NCI-H69 (cell line): ENCODE measurements around the gene BCAR1.

Experiments
- DNase-seq: peaks from one replicate; lab custom pipeline; 2025; lab: John Stamatoyannopoulos, UW

BCAR1 gene

DNA sequence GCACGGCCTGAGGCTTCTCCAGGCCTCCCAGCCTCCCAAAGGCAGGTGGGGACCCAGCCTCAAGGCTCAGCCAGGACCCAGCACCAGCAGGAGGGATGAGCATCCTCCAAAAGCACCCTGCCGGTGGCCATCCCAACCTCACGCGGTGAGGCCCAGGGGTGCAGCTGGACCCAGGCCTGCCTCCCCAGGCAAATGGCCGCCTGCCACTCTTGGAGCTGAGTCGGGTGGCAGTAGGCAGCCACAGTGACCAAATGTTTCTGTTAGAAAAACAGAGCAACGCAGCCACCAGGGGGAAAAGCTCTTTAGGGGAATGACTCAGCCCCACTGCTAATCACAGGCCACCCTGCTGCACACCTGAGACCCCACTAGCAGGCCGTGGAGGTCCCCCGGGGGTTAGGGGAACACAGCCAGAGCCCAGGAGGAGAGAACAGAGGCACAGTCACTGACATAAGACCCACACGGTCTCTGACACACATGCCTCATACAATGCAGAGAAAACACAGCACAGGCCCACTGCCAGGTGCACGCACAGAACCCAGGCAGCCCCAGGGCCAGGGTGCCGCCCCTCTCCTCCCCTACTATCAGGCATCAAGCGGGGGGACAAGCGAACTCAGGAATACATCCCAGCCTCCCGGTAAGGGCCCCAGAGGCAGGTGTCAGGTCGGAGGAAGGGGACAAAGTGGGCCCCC lies 12.4 kb downstream of the BCAR1 start:
- peak; percentile 36 for DNase-seq

DNA sequence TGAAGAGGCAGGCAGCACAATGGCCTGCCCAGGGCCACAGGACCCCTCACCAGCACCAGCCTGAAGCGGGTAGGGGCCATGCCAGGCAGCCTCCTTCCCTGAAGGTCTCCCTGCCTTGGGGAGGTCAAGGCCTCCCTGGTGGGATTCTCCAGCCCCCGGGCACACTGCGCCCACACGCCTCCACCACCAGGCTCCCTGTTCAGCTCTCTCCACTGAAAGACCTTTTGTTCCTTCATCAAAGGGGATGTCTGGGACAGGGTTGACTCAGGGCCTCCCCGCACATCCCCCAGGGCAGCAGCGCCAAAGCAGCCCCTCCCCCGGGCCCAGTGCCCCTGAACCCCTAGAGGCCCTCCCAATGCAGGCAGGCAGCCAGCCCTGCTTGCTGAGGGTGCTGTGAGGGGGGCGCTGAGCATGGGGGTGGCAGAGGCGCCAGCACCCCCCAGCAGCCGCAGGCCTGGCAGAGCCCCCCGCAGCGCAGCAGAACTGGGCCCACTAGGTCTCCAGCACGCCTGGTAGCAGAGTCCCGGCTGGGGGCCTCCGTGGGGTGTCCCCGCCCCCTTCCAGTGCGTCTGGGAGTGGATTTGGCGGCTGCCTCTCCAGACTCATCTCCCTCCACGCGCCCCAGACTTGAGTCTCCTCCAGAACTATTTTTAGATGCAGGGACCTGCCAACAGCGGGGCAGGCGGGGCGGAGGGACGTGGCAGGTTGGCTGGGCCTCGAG lies 13.1 kb downstream of the BCAR1 start:
- DNase-seq, result peak; percentile 50

DNA sequence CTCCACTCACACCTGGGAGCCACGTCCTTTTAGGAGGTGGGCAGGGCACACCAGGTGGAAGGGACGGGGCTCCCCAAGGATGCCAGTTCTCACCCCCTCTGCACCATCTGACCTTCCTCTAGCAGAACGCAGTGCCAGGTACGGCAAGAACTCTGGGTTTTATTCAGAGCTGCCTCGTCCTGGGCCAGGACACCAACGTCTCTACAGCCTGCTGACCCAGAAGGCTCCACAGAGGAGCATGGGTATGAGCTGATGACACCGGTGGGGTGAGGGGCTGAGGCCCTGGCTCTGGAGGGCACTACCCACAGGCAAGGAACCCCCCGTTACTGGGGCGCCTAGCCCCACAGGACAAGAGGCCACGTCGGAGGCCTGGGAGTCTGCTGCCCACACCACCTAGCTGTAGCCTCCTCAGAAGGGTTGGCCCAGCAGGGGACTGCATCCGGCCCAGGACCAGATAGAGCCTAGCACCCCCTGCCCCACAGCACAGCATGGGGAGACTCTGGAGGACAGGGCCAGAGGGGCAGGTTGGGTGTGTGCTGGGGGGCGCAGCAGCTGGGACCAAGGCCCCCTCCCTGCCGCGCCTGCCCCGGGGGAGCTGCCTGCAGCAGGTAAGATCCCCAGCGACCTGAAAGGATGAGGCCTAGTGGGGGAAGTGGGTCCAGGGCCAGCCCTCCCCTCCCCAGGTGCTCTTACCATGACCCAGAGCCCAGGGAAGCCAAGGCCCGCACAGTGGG lies 13.9 kb downstream of the BCAR1 start:
- no peak for DNase-seq

DNA sequence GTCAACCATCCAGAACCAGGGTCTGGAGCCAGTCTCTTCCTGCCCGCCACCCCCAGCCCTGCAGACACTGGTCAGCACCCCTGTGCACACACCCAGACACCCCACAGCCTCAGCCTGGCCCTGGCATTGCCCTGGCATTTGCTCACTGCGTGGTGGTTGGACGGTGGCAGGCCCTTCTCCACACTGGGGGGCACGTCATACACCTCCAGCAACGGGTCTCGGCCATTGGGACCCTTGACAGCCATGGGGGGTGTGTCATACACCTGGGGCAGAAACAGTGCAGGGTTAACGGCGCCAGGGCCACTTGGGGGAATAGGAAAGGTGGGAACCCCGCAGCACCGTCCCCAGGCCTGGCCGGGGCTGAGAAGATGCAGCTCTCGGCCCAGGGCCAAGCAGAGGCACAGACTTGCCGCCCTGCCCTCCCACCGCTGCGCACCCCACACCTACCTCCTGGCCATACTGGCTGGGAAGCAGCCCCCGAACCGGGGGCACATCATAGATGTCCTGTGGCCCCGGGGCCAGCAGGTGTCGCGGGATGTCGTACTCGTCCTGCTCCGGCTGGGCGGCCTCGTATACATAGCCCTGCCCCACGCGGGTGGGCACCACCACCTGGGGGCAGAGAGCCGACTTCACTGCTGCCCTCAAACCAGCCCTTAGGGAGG lies 14.6 kb downstream of the BCAR1 start:
- DNase-seq, result no peak

DNA sequence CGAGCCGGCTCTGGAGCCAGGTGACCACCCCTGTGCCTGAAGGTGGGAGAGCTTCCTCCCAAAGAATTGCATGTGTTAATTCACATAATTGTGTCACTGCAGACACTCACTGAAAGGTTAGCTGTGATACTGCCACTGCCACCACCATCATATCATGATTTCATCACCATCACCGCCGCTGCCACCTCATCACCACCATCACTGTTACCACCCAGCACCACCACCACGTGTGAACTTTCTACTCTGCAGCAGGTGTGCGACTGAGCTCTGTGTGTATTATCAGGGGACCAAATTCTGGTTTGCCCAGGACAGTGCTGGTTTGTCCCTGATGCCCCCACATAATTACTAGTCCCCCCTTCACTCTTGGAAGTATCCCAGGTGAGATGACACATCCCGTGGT lies 15.2 kb downstream of the BCAR1 start:
- no peak for DNase-seq

DNA sequence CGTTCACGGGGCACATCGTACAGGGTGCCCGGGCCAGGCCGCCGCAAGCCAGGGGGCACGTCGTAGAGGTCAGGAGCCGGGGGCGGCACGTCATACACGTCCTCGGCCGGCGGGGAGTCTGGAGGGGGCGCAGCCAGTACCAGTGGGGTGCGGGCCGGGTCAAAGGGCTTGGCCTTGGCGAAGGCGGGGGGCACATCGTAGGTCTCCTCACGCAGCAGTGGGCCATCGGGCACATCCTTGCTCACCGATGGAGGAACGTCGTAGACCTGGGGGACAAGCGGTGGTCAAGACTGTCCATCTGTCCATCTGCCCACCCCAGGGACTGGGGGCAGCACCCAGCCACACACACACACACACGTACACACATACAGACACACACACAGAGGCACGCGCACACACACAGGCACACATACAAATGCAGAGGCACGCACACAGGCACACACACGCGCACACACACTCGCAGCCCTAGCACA lies 15.7 kb downstream of the BCAR1 start:
- no peak for DNase-seq

DNA sequence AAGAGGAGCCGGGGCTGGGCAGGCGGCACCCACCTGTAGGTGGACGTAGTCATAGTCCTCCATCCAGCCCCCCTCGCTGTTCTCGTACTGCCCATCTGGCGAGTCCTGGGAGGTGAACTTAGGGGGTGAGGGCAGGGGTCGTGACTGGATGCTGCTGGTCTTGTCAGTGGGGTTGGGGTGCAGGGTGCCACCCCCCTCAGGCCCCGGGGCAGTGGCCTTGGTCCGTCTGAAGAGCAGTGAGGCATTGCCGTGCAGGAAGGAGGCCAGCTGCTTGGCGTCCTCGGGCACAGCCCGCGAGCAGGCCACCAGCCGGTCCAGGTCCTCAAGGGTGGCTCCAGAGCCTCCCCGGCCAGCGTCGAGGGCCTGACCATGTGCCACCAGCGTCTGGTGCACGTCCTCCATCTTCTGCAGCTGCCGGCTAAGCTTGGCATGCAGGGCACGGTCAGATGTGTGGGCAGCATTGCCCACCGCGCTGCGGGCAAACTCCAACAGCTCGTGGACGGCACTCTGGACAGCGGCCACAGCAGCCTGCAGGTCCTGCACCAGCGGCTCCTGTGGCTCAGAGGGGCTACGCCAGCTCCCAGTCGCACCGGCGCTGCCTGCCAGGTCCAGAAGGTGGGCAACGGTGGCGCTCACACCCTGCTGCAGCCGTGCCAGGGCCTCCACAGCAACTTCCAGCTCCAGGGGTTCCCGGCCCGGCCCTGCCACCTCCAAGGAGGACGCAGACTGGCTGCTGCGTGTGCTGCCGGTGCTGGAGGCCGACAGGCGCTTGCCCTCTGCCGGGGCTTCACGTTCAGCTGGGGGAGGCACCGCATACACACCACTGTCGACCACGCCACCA lies 16.3 kb downstream of the BCAR1 start:
- no peak for DNase-seq

DNA sequence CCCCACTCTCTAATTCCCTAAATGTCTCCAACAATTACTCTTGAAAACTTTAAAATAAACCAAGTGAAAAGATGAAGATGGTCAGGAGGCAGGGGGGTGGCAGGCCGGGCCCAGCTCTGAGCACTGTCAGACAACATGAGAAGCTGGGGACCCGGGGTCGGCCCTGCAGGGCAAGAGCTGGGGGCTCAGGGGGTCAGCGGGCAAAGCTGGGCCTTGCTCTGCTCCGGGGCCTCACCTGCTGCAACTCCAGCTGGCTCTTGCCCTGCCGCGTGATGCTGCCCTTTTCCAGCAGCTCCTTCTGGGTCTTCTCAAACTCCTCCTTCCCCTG lies 17.8 kb downstream of the BCAR1 start:
- DNase-seq, result no peak

DNA sequence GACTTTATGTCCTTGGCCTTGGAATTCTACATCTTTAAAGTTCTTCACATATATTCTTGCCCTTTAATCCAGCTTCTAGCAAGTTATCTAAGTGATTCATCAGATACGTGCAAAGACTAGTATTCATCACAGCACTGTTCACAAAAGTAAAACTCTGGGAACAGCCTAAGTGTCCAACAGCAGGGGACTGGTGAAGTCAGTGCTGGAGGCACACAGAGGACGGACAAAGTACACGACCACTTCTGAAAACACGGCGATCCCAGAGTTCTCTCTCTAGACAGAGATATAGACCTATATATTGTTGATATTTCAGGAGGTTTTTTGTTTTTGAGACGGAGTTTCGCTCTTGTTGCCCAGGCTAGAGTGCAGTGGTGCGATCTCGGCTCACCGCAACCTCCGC lies 19.9 kb downstream of the BCAR1 start:
- no peak for DNase-seq

DNA sequence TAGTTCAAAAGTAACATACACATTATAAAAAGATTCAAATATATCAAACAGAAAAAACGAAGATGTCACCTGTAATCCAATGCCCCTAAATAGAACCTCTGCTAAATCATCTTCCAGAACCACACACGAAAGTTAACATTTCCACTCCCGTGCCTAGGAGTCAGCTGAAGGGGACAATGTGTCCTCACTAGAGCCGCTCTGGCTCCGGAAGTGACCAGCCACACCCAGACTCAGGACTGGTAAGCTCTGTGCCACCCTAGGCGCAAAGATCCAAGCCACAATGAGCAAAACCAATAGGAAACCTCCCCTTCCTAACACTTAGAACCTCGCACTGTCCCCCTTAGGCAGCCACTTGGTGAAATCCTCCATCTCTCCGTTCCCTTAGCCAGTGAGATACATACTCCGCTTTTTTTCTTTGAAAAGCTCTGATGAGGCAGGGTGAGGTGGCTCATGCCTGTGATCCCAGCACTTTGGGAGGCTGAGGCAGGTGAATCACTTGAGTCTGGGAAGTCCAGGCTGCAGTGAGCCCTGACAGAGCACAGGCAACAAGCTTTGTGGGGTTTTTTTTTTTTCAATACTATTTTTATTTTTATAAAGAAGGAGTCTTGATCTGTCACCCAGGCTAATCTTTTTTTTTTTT lies 20.8 kb downstream of the BCAR1 start:
- DNase-seq, result no peak

DNA sequence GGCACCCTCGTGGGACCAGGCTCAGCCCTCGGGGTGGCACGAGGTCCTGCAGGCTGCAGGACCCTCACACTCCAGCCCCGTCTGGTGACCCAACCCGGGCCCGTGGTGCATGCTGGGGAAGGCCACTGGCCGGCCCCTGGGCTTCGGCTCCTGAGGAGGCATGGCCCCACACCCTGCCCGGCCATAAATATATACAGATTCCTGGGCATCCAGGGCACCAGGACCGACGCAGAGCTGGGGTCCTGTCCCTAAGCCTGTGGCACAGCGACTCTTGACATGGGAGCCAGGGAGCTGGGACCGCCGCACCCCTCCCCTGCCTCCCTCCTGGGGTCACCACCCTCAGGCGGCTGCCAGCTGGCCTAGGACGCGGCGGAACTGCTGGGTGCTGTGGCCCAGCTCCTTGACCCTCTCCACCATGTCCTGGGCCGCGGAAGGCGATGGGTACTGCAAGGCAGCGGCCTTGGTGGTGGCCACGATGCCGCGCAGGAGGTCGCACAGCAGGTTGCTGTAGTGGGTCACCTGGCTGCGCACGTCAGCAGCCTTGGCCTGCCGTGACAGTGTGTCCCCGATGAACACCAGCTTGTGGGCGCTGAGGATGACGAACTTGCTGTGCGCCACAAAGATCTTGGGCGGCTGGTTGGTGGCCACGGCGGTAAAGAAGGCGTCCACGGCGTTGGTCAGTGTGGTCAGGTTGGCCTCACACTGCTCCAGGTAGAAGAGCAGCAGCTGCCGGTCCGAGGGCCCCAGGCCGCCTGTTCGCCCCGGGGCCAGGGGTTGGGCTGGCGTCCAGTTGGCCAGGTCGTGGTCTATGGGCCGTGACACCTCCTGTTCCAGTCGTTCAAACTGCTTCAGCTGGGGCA lies 22.0 kb downstream of the BCAR1 start:
- no peak for DNase-seq

DNA sequence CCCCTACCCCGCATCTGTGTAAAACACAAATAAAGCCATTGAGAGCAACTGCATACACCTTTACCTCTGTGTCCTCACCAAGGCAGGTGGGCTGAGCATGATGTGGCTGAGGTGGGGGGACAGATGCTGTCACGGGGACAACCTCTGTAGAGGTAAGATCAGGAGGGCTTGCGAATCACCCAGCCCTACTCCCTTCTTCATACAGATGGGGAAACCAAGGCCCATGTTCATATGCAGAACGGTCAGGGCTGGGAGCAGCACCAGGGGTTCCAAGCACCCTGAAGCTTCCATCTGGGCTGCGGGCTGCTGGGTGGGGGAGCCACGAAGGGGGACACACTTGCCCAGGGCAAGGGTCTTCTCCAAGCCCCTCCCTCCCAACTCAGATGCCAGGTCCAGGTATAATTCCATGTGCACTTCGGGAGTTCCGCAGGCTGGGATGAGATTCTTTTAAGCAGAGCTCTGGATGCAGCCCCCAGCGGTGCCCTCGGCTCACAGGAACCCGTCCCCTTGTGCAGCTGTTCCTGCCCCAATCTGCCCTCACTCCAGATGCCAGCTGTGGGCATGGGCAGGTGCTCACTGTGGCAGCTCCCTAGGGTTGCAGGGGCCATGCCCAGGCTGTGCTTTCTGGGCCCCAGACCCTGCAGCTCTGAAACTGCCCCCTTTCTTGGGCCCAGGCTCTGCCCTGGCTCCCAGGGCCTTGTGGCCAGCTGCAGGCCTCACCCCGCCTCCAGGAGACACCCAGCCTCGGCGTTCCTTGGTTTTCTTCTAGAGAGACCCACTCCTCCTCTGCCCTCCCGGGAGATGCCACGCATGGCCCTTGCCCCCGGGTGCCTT lies 23.1 kb downstream of the BCAR1 start:
- no peak for DNase-seq

DNA sequence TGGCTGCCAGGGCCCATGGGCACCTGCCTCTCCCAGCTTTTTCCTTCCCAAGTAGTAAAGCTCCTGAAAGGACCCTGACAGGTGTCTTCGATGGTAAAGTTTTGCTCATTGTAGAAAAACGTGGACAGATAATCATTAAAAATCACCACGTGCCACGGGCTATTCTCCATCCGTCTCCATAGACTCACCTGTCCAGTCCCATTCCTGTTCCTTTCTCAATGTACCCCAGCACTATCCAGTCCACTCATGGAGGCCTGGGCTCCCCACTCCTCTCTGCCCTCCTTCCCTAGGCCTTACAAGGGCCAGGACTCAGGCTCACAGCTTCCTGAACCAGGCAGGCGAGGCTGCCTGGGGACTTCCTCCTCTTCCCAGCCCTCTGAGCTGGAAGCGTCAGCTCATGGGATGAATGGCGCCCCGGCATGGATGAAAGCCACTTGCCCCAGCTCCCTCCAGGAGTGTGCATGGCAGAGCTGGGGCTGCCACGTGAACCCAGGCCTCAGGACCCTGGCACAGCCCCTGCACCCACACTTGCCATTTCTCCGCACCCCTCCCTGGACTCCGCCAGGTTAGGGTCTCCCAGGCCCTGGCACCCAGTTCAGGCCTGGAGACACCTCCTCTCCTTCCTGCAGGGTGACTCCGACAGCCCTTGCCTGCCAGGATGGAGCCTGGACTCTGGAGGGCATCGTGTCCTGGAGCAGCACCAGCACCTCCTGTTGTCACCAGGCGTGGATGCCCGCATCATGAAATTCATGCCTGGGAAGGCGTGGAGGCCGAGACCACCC lies 23.9 kb downstream of the BCAR1 start:
- DNase-seq, result no peak

DNA sequence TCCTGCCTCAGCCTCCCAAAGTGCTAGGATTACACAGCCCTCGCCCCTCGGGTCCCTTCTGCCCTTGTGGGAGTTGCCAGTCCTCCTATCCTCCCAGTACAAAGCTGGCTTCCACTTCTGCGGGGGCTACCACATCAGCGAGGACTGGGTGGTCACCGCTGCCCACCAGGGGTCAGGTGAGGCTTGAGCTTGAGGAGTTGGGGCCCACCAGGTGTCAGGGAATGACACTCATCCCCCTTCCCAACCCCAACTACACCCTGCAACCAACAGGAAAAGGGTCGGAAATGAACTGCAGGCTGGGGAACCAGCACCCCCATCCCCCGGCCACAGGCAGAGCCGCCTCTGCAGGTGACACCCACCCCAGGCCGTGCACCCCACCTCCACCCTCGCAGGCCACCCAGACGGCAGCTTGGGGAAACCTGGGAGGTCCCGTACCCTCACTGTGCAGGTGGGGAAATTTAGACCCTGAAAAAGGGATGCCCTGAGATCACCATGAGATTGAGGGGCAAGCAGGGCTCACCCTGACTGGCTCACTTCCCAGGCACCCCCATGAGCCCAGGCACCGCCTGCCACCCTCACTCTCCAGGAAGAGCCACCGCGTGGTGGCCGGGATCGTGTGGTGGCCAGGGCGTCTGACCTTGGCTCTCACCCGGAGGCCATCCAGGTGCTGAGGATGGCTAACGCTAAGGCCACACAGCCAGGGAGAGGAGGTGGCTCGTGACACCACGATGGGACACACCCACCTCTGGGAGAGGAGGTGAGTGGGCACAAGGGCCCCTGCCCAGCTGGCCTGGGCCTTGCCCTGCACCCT lies 24.7 kb downstream of the BCAR1 start:
- no peak for DNase-seq

DNA sequence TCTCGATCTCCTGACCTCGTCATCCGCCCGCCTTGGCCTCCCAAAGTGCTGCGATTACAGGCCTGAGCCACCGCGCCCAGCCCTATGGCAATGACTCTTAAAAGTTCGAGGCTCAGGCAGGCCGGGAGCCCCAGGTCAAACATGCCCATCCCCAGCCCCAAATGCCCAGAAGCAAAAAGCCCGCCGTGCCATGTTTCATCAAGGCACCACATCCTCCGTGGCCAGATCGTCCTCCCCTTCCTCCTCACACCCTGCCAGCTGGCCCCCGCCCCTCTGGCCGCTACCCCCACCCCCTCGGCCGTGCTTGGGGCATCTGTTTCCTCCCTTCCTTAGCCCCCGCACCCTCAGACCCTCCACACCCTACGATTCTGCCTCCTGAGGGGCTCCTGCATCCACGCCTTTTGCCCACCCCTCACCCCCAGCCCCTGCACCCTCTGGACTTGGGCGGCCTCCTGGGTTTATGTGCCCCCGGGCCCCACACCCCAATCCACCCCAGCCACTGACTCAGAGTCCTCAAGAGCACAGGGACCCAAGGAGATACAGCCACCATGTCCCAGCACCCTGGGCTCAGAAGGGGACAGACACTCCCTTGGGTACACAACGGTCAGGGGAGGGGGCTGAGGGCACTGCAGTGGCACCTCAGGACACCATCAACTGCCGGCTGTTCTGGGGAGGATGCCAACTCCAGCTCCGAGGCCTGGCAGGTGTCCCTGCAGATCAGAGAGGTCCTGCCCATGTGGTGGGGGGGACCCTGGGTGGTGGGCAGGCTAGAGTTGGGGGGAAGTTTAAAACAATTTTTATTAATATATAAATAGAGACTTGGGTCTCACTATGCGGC lies 25.5 kb downstream of the BCAR1 start:
- DNase-seq, result no peak

DNA sequence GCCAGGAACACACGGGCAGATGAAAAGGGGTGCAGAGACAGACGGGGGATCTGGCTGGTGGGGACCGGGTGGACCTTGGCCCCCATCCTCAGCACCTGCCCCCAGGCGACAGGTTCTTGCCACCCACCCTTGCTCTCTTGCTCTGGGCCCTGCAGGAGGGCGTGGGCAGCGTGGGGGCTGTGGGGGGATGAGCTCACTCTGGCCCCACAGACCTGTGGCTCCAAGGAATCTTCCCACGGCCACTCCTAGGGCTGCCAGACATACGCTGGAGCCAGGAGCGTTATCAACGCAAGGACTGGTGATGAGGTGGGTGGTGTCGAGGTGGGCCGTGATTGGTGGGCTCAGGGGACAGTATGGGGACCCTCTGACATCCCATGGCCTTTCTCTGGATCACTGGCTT lies 26.3 kb downstream of the BCAR1 start:
- no peak for DNase-seq
